Liver (tissue), 3 donors: ENCODE results near the gene MRLN.

Experiments
- ATF3 ChIP-seq: IDR thresholded peaks from 2 replicates; pipeline ENCODE4 v1.6.1; 2016; ENCODE audit warnings: antibody characterized with exemption
- CTCF ChIP-seq: fragments of 150-350 bp; IDR thresholded peaks from 2 replicates; pipeline ENCODE4 v1.5.1; 2017; ENCODE audit warnings: improper control_type of control experiment, low read depth, low read length; ENCODE audit not compliant: missing input control
- FOXA1 ChIP-seq: IDR thresholded peaks from 2 replicates; pipeline ENCODE4 v1.6.1; 2016; ENCODE audit warnings: antibody characterized with exemption
- FOXA2 ChIP-seq: IDR thresholded peaks from 2 replicates; pipeline ENCODE4 v1.6.1; 2016; ENCODE audit warnings: antibody characterized with exemption
- GABPA ChIP-seq, 2 donors: IDR thresholded peaks in 1 of 2; conservative IDR thresholded peaks in 1 of 2; 2 replicates each; pipeline ENCODE4 v1.6.1; 2016; ENCODE audit warnings: antibody characterized with exemption in 2 of 2, mild to moderate bottlenecking in 1 of 2, moderate library complexity in 1 of 2
- JUND ChIP-seq, 2 donors: IDR thresholded peaks; 2 replicates each; pipeline ENCODE4 v1.6.1; 2016; ENCODE audit warnings: antibody characterized with exemption in 2 of 2
- MAX ChIP-seq: IDR thresholded peaks from 2 replicates; pipeline ENCODE4 v1.6.1; 2016; ENCODE audit warnings: antibody characterized with exemption
- RAD21 ChIP-seq, 2 donors: IDR thresholded peaks; 2 replicates each; pipeline ENCODE4 v1.6.1; 2016; ENCODE audit warnings: antibody characterized with exemption in 2 of 2, mild to moderate bottlenecking in 2 of 2
- REST ChIP-seq: IDR thresholded peaks from 2 replicates; pipeline ENCODE4 v1.6.1; 2016; ENCODE audit warnings: antibody characterized with exemption, mild to moderate bottlenecking
- RXRA ChIP-seq, 2 donors: IDR thresholded peaks; 2 replicates each; pipeline ENCODE4 v1.6.1; 2017 to 2018; ENCODE audit warnings: antibody characterized with exemption in 2 of 2, mild to moderate bottlenecking in 1 of 2
- SP1 ChIP-seq: IDR thresholded peaks from 2 replicates; pipeline ENCODE4 v1.6.1; 2018; ENCODE audit warnings: antibody characterized with exemption, mild to moderate bottlenecking
- ZBTB33 ChIP-seq: IDR thresholded peaks from 2 replicates; pipeline ENCODE4 v1.6.1; 2016; ENCODE audit warnings: antibody characterized with exemption
- donor health status: healthy.
- donor health status: healthy.

GRCh38 chr10:59706851-59707797 is 46.1 kb downstream of the MRLN start:
- TF ChIP-seq CTCF (no peak), ZBTB33 (no peak), SP1 (no peak), GABPA (IDR thresholded peaks at IDR 0.05 in 1 of 2, conservative IDR thresholded peaks at IDR 0.05 in 1 of 2) (no peak), FOXA1 (no peak), REST (no peak), MAX (no peak), ATF3 (no peak), JUND (IDR thresholded peaks at IDR 0.05) (no peak), RXRA (IDR thresholded peaks at IDR 0.05) (no peak), FOXA2 (no peak), RAD21 (IDR thresholded peaks at IDR 0.05) (no peak)
